Measurements from ENCODE around the gene THAP11. TPM values are rescaled to one million over a fixed set of nuclear protein-coding genes. Genes with fewer than 3 reads are reported as not detected.
A peak's percentile ranks its signal among the peaks of the same experiment; 100 is the strongest.

Gene THAP11
- total and polyA plus RNA-seq, 2 of the 13 experiments (the other 11 are each of a cell fraction or from before 2014, with no cell fraction given): 44.2 to 53.4 TPM

DNA sequence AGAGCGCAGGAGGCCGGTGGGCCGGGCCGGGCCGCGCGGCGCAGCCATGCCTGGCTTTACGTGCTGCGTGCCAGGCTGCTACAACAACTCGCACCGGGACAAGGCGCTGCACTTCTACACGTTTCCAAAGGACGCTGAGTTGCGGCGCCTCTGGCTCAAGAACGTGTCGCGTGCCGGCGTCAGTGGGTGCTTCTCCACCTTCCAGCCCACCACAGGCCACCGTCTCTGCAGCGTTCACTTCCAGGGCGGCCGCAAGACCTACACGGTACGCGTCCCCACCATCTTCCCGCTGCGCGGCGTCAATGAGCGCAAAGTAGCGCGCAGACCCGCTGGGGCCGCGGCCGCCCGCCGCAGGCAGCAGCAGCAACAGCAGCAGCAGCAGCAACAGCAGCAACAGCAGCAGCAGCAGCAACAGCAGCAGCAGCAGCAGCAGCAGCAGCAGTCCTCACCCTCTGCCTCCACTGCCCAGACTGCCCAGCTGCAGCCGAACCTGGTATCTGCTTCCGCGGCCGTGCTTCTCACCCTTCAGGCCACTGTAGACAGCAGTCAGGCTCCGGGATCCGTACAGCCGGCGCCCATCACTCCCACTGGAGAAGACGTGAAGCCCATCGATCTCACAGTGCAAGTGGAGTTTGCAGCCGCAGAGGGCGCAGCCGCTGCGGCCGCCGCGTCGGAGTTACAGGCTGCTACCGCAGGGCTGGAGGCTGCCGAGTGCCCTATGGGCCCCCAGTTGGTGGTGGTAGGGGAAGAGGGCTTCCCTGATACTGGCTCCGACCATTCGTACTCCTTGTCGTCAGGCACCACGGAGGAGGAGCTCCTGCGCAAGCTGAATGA lies 606 bp downstream of the THAP11 start (continued):
- TF ChIP-seq, protein P1, sequence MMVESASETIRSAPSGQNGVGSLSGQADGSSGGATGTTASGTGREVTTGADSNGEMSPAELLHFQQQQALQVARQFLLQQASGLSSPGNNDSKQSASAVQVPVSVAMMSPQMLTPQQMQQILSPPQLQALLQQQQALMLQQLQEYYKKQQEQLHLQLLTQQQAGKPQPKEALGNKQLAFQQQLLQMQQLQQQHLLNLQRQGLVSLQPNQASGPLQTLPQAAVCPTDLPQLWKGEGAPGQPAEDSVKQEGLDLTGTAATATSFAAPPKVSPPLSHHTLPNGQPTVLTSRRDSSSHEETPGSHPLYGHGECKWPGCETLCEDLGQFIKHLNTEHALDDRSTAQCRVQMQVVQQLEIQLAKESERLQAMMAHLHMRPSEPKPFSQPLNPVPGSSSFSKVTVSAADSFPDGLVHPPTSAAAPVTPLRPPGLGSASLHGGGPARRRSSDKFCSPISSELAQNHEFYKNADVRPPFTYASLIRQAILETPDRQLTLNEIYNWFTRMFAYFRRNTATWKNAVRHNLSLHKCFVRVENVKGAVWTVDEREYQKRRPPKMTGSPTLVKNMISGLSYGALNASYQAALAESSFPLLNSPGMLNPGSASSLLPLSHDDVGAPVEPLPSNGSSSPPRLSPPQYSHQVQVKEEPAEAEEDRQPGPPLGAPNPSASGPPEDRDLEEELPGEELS (CRISPR knock-in tag; IDR thresholded peaks at IDR 0.05): no peak; the same call in 1 of the 2 replicates
- TF ChIP-seq, protein P2, sequence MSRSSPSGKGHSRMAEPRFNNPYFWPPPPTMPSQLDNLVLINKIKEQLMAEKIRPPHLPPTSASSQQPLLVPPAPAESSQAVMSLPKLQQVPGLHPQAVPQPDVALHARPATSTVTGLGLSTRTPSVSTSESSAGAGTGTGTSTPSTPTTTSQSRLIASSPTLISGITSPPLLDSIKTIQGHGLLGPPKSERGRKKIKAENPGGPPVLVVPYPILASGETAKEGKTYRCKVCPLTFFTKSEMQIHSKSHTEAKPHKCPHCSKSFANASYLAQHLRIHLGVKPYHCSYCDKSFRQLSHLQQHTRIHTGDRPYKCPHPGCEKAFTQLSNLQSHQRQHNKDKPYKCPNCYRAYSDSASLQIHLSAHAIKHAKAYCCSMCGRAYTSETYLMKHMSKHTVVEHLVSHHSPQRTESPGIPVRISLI (CRISPR knock-in tag; IDR thresholded peaks at IDR 0.05; ENCODE audit: borderline replicate concordance): no peak
- TF ChIP-seq HMG20B (CRISPR knock-in tag; conservative IDR thresholded peaks at IDR 0.05): no peak
- no peak for TF ChIP-seq FOXP1 (IDR thresholded peaks at IDR 0.05)
- TF ChIP-seq FOXP1 (CRISPR knock-in tag; IDR thresholded peaks at IDR 0.05): 0 out of 2 replicates have a peak, but pooled peaks have one; percentile 5
- TF ChIP-seq, protein P3, sequence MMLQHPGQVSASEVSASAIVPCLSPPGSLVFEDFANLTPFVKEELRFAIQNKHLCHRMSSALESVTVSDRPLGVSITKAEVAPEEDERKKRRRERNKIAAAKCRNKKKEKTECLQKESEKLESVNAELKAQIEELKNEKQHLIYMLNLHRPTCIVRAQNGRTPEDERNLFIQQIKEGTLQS (CRISPR knock-in tag; IDR thresholded peaks at IDR 0.05): 0 out of 2 replicates have a peak, but pooled peaks have one; percentile 18
- no peak; the same call in 1 of the 2 replicates for TF ChIP-seq PRDM15 (CRISPR knock-in tag; IDR thresholded peaks at IDR 0.05)
- TF ChIP-seq TBL1XR1 (IDR thresholded peaks at IDR 0.05; ENCODE audit: borderline replicate concordance, low read length, partially characterized antibody): no peak
- TF ChIP-seq, protein P4, sequence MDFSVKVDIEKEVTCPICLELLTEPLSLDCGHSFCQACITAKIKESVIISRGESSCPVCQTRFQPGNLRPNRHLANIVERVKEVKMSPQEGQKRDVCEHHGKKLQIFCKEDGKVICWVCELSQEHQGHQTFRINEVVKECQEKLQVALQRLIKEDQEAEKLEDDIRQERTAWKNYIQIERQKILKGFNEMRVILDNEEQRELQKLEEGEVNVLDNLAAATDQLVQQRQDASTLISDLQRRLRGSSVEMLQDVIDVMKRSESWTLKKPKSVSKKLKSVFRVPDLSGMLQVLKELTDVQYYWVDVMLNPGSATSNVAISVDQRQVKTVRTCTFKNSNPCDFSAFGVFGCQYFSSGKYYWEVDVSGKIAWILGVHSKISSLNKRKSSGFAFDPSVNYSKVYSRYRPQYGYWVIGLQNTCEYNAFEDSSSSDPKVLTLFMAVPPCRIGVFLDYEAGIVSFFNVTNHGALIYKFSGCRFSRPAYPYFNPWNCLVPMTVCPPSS (IDR thresholded peaks at IDR 0.05): no peak
- no peak for TF ChIP-seq RFXAP (CRISPR knock-in tag; IDR thresholded peaks at IDR 0.05; ENCODE audit: borderline replicate concordance)
- TF ChIP-seq, protein P5, sequence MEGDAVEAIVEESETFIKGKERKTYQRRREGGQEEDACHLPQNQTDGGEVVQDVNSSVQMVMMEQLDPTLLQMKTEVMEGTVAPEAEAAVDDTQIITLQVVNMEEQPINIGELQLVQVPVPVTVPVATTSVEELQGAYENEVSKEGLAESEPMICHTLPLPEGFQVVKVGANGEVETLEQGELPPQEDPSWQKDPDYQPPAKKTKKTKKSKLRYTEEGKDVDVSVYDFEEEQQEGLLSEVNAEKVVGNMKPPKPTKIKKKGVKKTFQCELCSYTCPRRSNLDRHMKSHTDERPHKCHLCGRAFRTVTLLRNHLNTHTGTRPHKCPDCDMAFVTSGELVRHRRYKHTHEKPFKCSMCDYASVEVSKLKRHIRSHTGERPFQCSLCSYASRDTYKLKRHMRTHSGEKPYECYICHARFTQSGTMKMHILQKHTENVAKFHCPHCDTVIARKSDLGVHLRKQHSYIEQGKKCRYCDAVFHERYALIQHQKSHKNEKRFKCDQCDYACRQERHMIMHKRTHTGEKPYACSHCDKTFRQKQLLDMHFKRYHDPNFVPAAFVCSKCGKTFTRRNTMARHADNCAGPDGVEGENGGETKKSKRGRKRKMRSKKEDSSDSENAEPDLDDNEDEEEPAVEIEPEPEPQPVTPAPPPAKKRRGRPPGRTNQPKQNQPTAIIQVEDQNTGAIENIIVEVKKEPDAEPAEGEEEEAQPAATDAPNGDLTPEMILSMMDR (CRISPR knock-in tag; IDR thresholded peaks at IDR 0.05): peak; percentile 59
- TF ChIP-seq ZBTB10 (CRISPR knock-in tag; IDR thresholded peaks at IDR 0.05; ENCODE audit: borderline replicate concordance): no peak
- TF ChIP-seq RARG (CRISPR knock-in tag; IDR thresholded peaks at IDR 0.05; ENCODE audit: low read depth): no peak
- TF ChIP-seq MEF2D (CRISPR knock-in tag; IDR thresholded peaks at IDR 0.05): no peak; the same call in 1 of the 2 replicates

Data from HepG2 (cell line).